SK-N-SH (cell line): ENCODE data around the gene C9orf72.

Experiments
- FOSL2 ChIP-seq: IDR thresholded peaks from 2 replicates; pipeline ENCODE4 v1.4.0; 2012; ENCODE audit warnings: low read depth, mild to moderate bottlenecking, moderate library complexity, borderline replicate concordance
- POLR2AphosphoS5 ChIP-seq: IDR thresholded peaks from 2 replicates; pipeline ENCODE4 v1.6.1; 2012; ENCODE audit warnings: low read depth, low read length

DNA sequence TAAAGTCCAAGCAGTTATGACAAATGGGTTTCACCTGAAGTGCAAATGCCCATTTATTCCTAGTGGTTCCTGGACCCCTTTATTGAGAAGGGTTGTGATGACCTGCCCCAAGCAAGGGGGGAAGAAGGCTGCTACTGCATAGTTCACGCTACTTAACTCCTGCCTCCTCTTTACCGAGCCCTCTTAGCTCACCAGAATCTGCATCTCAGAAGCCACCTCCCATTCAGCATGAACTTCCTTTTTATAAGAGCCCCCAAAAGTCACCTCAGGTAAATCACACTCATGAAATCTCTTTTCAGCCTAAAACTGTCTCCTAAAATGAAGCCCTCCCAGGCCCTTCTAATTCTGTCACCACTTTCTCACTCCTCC is 26.6 kb upstream of the C9orf72 start:
- no peak for TF ChIP-seq FOSL2
- no peak for TF ChIP-seq POLR2AphosphoS5
